ENCODE data around the gene CDH12. TPM values are rescaled to one million over a fixed set of nuclear protein-coding genes. Genes with fewer than 3 reads are reported as not detected.

The CDH12 gene
- polyA plus RNA-seq, 2 of the 4 experiments (the other 2 are of a cell fraction): 0.04 TPM; not detected in 1

- no peaks in the 10 kb centered on the region for H3K4me1 ChIP-seq
- ChIA-PET POLR2A (no interaction called here), CTCF (no interaction called here)
- DNase-seq (ENCODE audit: low read depth in 1 of 2, low spot score in 1 of 2) (no peak), FAIRE-seq (no peak), ATAC-seq (no peak)
- no peak overlapping the region for H3K4me3 ChIP-seq
- H3K9me3 ChIP-seq: no peaks in the 10 kb centered on the region
- WGBS (ENCODE audit: missing lambda C conversion rate): 6% methylated on average over 2 of the region's 2 CpGs
- TF ChIP-seq HDAC2 (IDR thresholded peaks at IDR 0.05): no peak
- no peak for TF ChIP-seq GATA3 (IDR thresholded peaks at IDR 0.05; ENCODE audit: borderline replicate concordance)
- TF ChIP-seq CBX8 (IDR thresholded peaks at IDR 0.05): no peak
- no peak for TF ChIP-seq CEBPB (IDR thresholded peaks at IDR 0.05)
- TF ChIP-seq MAFK (IDR thresholded peaks at IDR 0.05; ENCODE audit: partially characterized antibody): no peak
- no peak for TF ChIP-seq NPAS2 (CRISPR knock-in tag; IDR thresholded peaks at IDR 0.05; ENCODE audit: borderline replicate concordance)
- TF ChIP-seq EP300 (IDR thresholded peaks at IDR 0.05): no peak
- no peak for TF ChIP-seq RNF2 (IDR thresholded peaks at IDR 0.05; ENCODE audit: borderline replicate concordance, low read depth)
- TF ChIP-seq CBX2 (IDR thresholded peaks at IDR 0.05; ENCODE audit: borderline replicate concordance, low read depth): no peak
- TF ChIP-seq HOXB13 (CRISPR knock-in tag; IDR thresholded peaks at IDR 0.05; ENCODE audit: low read depth): no peak
- no peak for TF ChIP-seq ELK1 (IDR thresholded peaks at IDR 0.05; ENCODE audit: low read depth, low read length)
- no peak for TF ChIP-seq TFCP2L1 (CRISPR knock-in tag; IDR thresholded peaks at IDR 0.05)
- no peak for TF ChIP-seq EHMT2 (IDR thresholded peaks at IDR 0.05; ENCODE audit: low read depth)
- TF ChIP-seq JUN (IDR thresholded peaks at IDR 0.05): no peak
- TF ChIP-seq ZNF302 (CRISPR knock-in tag; IDR thresholded peaks at IDR 0.05): no peak
- no peak for TF ChIP-seq RCOR1 (IDR thresholded peaks at IDR 0.05; ENCODE audit: low read depth, low read length)
- TF ChIP-seq BCL3 (IDR thresholded peaks at IDR 0.05): no peak
- no peak for TF ChIP-seq HMGXB4 (CRISPR knock-in tag; IDR thresholded peaks at IDR 0.05; ENCODE audit: borderline replicate concordance)
- TF ChIP-seq RARB (CRISPR knock-in tag; IDR thresholded peaks at IDR 0.05): no peak
- H3K27ac ChIP-seq: no peak overlapping the region
- no peak overlapping the region for H3K4me2 ChIP-seq
These were observed 1129.6 kb downstream of the CDH12 start for GRCh38 chr5:21723500-21723899.

GRCh38 chr5:21711866-21712758, 1141.0 kb downstream of the CDH12 start:
- H3K9me3 ChIP-seq: no peaks in the 10 kb centered on the region
- DNase-seq (ENCODE audit: low read depth in 1 of 2, low spot score in 1 of 2) (no peak), FAIRE-seq (no peak), ATAC-seq (no peak)
- WGBS (ENCODE audit: missing lambda C conversion rate): 29% methylated on average over 3 of the region's 3 CpGs
- no peak overlapping the region for H3K27ac ChIP-seq
- H3K4me1 ChIP-seq: no peaks in the 10 kb centered on the region
- no peak overlapping the region for H3K4me2 ChIP-seq
- TF ChIP-seq PHF8 (IDR thresholded peaks at IDR 0.05; ENCODE audit: borderline replicate concordance, low read depth) (no peak), CBX8 (IDR thresholded peaks at IDR 0.05) (no peak), HMGXB4 (CRISPR knock-in tag; IDR thresholded peaks at IDR 0.05; ENCODE audit: borderline replicate concordance) (no peak), MAZ (IDR thresholded peaks at IDR 0.05; ENCODE audit: borderline replicate concordance, low read depth, low read length) (no peak), HES2 (IDR thresholded peaks at IDR 0.05) (no peak), NPAS2 (CRISPR knock-in tag; IDR thresholded peaks at IDR 0.05; ENCODE audit: borderline replicate concordance) (no peak), SREBF2 (IDR thresholded peaks at IDR 0.05) (no peak), EHF (CRISPR knock-in tag; IDR thresholded peaks at IDR 0.05) (no peak), ZFP36 (IDR thresholded peaks at IDR 0.05; ENCODE audit: borderline replicate concordance, partially characterized antibody) (no peak), HOXB5 (CRISPR knock-in tag; IDR thresholded peaks at IDR 0.05) (no peak), ESRRA (IDR thresholded peaks at IDR 0.05; ENCODE audit: borderline replicate concordance, low read length) (no peak), RAD21 (conservative IDR thresholded peaks at IDR 0.05 in 1 of 2, IDR thresholded peaks at IDR 0.05 in 1 of 2) (no peak), FOSB (CRISPR knock-in tag; IDR thresholded peaks at IDR 0.05) (no peak)
- H3K4me3 ChIP-seq: no peak overlapping the region
- CTCF ChIA-PET: no interaction called here
- POLR2A ChIA-PET: no interaction called here
